Astrocyte (in vitro differentiated cells and primary cell): ENCODE data around the gene SMTN. TPM values are rescaled to one million over a fixed set of nuclear protein-coding genes. Genes with fewer than 3 reads are reported as not detected.

Experiments used
- DNase-seq: peaks from one replicate; pipeline ENCODE4 v3.0.0-alpha.2; 2010; ENCODE audit warnings: low read depth
- FAIRE-seq: peaks from 2 replicates; lab custom pipeline; 2011; peaks lifted over from hg19 to GRCh38; lab: Jason Lieb, UNC
- H2AFZ ChIP-seq: 2 replicates; pipeline ENCODE4 v1.6.0; 2012; ENCODE audit warnings: low read depth, low read length, inconsistent platforms
- H3K27ac ChIP-seq: 2 replicates; pipeline ENCODE4 v1.5.1; 2011; ENCODE audit warnings: low read depth, low read length, inconsistent platforms
- H3K27me3 ChIP-seq: 2 replicates; pipeline ENCODE4 v1.6.0; 2011; ENCODE audit warnings: low read length, inconsistent platforms; ENCODE audit not compliant: insufficient read depth
- H3K36me3 ChIP-seq: 2 replicates; pipeline ENCODE4 v1.5.1; 2011; ENCODE audit warnings: low read length, inconsistent platforms; ENCODE audit not compliant: insufficient read depth
- H3K4me1 ChIP-seq: 2 replicates; pipeline ENCODE4 v1.5.1; 2011; ENCODE audit warnings: low read length, inconsistent platforms; ENCODE audit not compliant: insufficient read depth
- H3K4me2 ChIP-seq: 2 replicates; pipeline ENCODE4 v1.6.0; 2012; ENCODE audit warnings: low read length, inconsistent platforms
- H3K4me3 ChIP-seq: 2 replicates; pipeline ENCODE4 v1.5.1; 2011; ENCODE audit warnings: low read depth, mild to moderate bottlenecking, low read length, inconsistent platforms; ENCODE audit not compliant: insufficient read depth
- H3K79me2 ChIP-seq: 2 replicates; pipeline ENCODE4 v1.6.0; 2012; ENCODE audit warnings: mild to moderate bottlenecking, low read length, inconsistent platforms; ENCODE audit not compliant: insufficient read depth
- H3K9ac ChIP-seq: 2 replicates; pipeline ENCODE4 v1.6.0; 2012; ENCODE audit warnings: mild to moderate bottlenecking, low read length, inconsistent platforms
- H3K9me3 ChIP-seq: 2 replicates; pipeline ENCODE4 v1.5.1; 2012; ENCODE audit warnings: low read depth, mild to moderate bottlenecking, low read length, inconsistent platforms; ENCODE audit not compliant: insufficient read depth
- H4K20me1 ChIP-seq: 2 replicates; pipeline ENCODE4 v1.6.0; 2012; ENCODE audit warnings: low read length, inconsistent platforms; ENCODE audit not compliant: insufficient read depth
- H3K27ac Mint-ChIP-seq: one replicate; pipeline ENCODE4 v1.8.0; 2021; ENCODE audit warnings: mild to moderate bottlenecking, mixed read lengths; ENCODE audit not compliant: unreplicated experiment
- H3K27me3 Mint-ChIP-seq: one replicate; pipeline ENCODE4 v1.8.0; 2021; ENCODE audit warnings: low read depth, mixed read lengths; ENCODE audit not compliant: unreplicated experiment
- H3K36me3 Mint-ChIP-seq: one replicate; pipeline ENCODE4 v1.8.0; 2021; ENCODE audit warnings: low read depth, mixed read lengths; ENCODE audit not compliant: unreplicated experiment
- H3K4me1 Mint-ChIP-seq: one replicate; pipeline ENCODE4 v1.8.0; 2021; ENCODE audit warnings: low read depth, mixed read lengths; ENCODE audit not compliant: unreplicated experiment
- H3K4me3 Mint-ChIP-seq: one replicate; pipeline ENCODE4 v1.8.0; 2021; ENCODE audit warnings: mild to moderate bottlenecking, moderate library complexity, mixed read lengths; ENCODE audit not compliant: unreplicated experiment
- H3K9me3 Mint-ChIP-seq: one replicate; pipeline ENCODE4 v1.8.0; 2021; ENCODE audit warnings: mild to moderate bottlenecking, mixed read lengths; ENCODE audit not compliant: unreplicated experiment
- EZH2 ChIP-seq: IDR thresholded peaks from 2 replicates; pipeline ENCODE4 v1.6.1; 2012; ENCODE audit warnings: mild to moderate bottlenecking, low read length, inconsistent platforms; ENCODE audit not compliant: insufficient read depth
- total RNA-seq: library from RNA; stranded (reverse); gene quantifications from 2 replicates; pipeline ENCODE4 v1.2.1, GENCODE V29; 2021
- TF ChIP-seq, protein P1 (sequence below): IDR thresholded peaks from 2 replicates; pipeline ENCODE4 v1.5.1; 2011; ENCODE audit warnings: low read depth, mild to moderate bottlenecking, inconsistent platforms, low read length, moderate library complexity; ENCODE audit not compliant: insufficient read depth

The SMTN gene
- total RNA-seq, 1 donor from 2014 or later, result 98.9 TPM

- Mint-ChIP-seq H3K36me3 (peaks cover 9% of the 10 kb centered on the region), H3K9me3 (no peaks in the 10 kb centered on the region), H3K27me3 (no peaks in the 10 kb centered on the region), H3K27ac (peak overlapping the region; percentile 84), H3K4me1 (peaks cover 38% of the 10 kb centered on the region), H3K4me3 (peak overlapping the region; percentile 98)
- TF ChIP-seq, protein P1, sequence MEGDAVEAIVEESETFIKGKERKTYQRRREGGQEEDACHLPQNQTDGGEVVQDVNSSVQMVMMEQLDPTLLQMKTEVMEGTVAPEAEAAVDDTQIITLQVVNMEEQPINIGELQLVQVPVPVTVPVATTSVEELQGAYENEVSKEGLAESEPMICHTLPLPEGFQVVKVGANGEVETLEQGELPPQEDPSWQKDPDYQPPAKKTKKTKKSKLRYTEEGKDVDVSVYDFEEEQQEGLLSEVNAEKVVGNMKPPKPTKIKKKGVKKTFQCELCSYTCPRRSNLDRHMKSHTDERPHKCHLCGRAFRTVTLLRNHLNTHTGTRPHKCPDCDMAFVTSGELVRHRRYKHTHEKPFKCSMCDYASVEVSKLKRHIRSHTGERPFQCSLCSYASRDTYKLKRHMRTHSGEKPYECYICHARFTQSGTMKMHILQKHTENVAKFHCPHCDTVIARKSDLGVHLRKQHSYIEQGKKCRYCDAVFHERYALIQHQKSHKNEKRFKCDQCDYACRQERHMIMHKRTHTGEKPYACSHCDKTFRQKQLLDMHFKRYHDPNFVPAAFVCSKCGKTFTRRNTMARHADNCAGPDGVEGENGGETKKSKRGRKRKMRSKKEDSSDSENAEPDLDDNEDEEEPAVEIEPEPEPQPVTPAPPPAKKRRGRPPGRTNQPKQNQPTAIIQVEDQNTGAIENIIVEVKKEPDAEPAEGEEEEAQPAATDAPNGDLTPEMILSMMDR, result no peak
- no peak for TF ChIP-seq EZH2
- Histone ChIP-seq H3K27me3 (no peaks in the 10 kb centered on the region), H3K9ac (peak overlapping the region; percentile 97), H2AFZ (no peak overlapping the region), H3K4me2 (peak overlapping the region; percentile 99), H3K4me3 (no peak overlapping the region), H3K9me3 (no peaks in the 10 kb centered on the region), H3K4me1 (peaks cover 31% of the 10 kb centered on the region), H3K27ac (no peak overlapping the region), H3K36me3 (peaks cover 13% of the 10 kb centered on the region), H4K20me1 (peaks cover 56% of the 10 kb centered on the region), H3K79me2 (peaks cover 27% of the 10 kb centered on the region)
- DNase-seq, result no peak
- no peak for FAIRE-seq
These were observed 24.3 kb downstream of the SMTN start for GRCh38 chr22:31105282-31105929.

GRCh38 chr22:31106001-31106571 lies 25.0 kb downstream of the SMTN start:
- DNase-seq (no peak), FAIRE-seq (no peak)
- TF ChIP-seq, protein P1, result no peak
- no peak for TF ChIP-seq EZH2
- Mint-ChIP-seq H3K4me1 (peaks cover 38% of the 10 kb centered on the region), H3K27ac (peak overlapping the region; percentile 84), H3K9me3 (no peaks in the 10 kb centered on the region), H3K4me3 (peak overlapping the region; percentile 98), H3K27me3 (no peaks in the 10 kb centered on the region), H3K36me3 (peaks cover 8% of the 10 kb centered on the region)
- Histone ChIP-seq H3K27ac (no peak overlapping the region), H3K79me2 (peaks cover 27% of the 10 kb centered on the region), H2AFZ (no peak overlapping the region), H4K20me1 (peaks cover 53% of the 10 kb centered on the region), H3K9me3 (no peaks in the 10 kb centered on the region), H3K36me3 (peaks cover 13% of the 10 kb centered on the region), H3K4me3 (peak overlapping the region; percentile 86), H3K9ac (peak overlapping the region; percentile 97), H3K4me1 (peaks cover 31% of the 10 kb centered on the region), H3K27me3 (no peaks in the 10 kb centered on the region), H3K4me2 (peak overlapping the region; percentile 99)

DNA sequence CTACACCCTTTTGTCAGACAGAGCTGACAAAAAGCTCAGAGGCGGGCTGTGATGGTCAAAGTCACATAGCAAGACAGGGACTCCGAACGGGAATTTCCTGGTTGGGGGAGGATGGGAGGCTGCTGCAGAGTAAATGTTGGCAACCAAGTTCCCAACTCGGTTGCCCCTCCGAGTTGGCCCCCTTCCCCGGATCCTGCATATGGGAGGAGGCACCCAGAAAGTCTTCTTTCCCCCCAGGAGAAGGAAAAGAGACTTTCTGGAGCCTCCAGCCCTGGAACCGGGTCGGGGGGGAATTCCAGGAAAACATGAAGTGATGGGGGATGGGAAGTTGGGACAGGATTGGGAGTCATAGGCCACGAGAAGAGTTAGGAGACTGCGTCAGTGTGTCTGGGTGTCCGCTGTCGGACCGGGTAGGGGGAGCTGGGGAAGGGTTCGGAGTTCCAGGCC lies 25.6 kb downstream of the SMTN start:
- H3K9ac ChIP-seq, result peak overlapping the region; percentile 97
- H2AFZ ChIP-seq, result peak overlapping the region; percentile 73
- H4K20me1 ChIP-seq, result peaks cover 52% of the 10 kb centered on the region
- H3K79me2 ChIP-seq, result peaks cover 27% of the 10 kb centered on the region
- Mint-ChIP-seq H3K4me1 (peaks cover 36% of the 10 kb centered on the region), H3K4me3 (peak overlapping the region; percentile 98), H3K27ac (peak overlapping the region; percentile 91), H3K36me3 (peaks cover 6% of the 10 kb centered on the region), H3K9me3 (no peaks in the 10 kb centered on the region), H3K27me3 (no peaks in the 10 kb centered on the region)
- no peaks in the 10 kb centered on the region for H3K9me3 ChIP-seq
- H3K27me3 ChIP-seq, result no peaks in the 10 kb centered on the region
- no peak for DNase-seq
- no peak for FAIRE-seq
- TF ChIP-seq, protein P1, result no peak
- no peak for TF ChIP-seq EZH2
- peak overlapping the region; percentile 86 for H3K4me3 ChIP-seq
- H3K4me2 ChIP-seq, result peak overlapping the region; percentile 99
- H3K4me1 ChIP-seq, result peaks cover 31% of the 10 kb centered on the region
- peaks cover 13% of the 10 kb centered on the region for H3K36me3 ChIP-seq
- H3K27ac ChIP-seq, result peak overlapping the region; percentile 85
